Endothelial cell of umbilical vein (primary cell): ENCODE data around the gene IL1R1. TPM values are rescaled to one million over a fixed set of nuclear protein-coding genes. Genes with fewer than 3 reads are reported as not detected.

Experiments used
- BruUV-seq: library from RNA; stranded (reverse); fragments of 400-500 nt; replicated peaks from 2 replicates; lab custom pipeline; 2021; lab: Mats Ljungman, UMichigan
- CTCF ChIA-PET: fragments of 300-600, 350-600 bp; sonication (Branson Sonifier 250); formaldehyde crosslinking; loops from one replicate; lab custom pipeline; 2021; ENCODE audit warnings: antibody characterized with exemption, inconsistent platforms; lab: Charles Lee
- POLR2A ChIA-PET: fragments of 300-600, 350-600 bp; sonication (Branson Sonifier 250); formaldehyde crosslinking; loops from one replicate; lab custom pipeline; 2021; ENCODE audit warnings: antibody characterized with exemption, inconsistent platforms; lab: Charles Lee
- DNase-seq: peaks from one replicate; pipeline ENCODE4 v3.0.0-alpha.2; 2011; ENCODE audit warnings: low read depth, low spot score
- FAIRE-seq: peaks from 2 replicates; lab custom pipeline; 2011; peaks lifted over from hg19 to GRCh38; lab: Jason Lieb, UNC
- H2AFZ ChIP-seq: 2 replicates; pipeline ENCODE4 v1.6.0; 2012; ENCODE audit warnings: low read depth, low read length, control low read depth, inconsistent platforms
- H3K27ac ChIP-seq: 2 replicates; pipeline ENCODE4 v1.5.1; 2011; ENCODE audit warnings: low read depth, mild to moderate bottlenecking, control low read depth, low read length, moderate library complexity; ENCODE audit not compliant: insufficient read depth
- H3K27me3 ChIP-seq, 2 experiments: 2 replicates each; pipeline versions ENCODE4 v1.6.0 to v1.6.1; 2011; ENCODE audit warnings: low read length in 2 of 2, mixed read lengths in 1 of 2; ENCODE audit not compliant: control insufficient read depth in 2 of 2, insufficient read depth in 2 of 2
- H3K36me3 ChIP-seq, 2 experiments: 2 replicates in 1 of 2; 3 replicates in 1 of 2; pipeline ENCODE4 v1.5.1; 2011; ENCODE audit warnings: low read length in 2 of 2, mild to moderate bottlenecking in 1 of 2, moderate library complexity in 1 of 2; ENCODE audit not compliant: control insufficient read depth in 2 of 2, insufficient read depth in 2 of 2; ENCODE audit errors: extremely low read depth in 1 of 2
- H3K4me1 ChIP-seq: 3 replicates; pipeline ENCODE4 v1.5.1; 2011; ENCODE audit warnings: mild to moderate bottlenecking, low read length; ENCODE audit not compliant: control insufficient read depth, insufficient read depth; ENCODE audit errors: extremely low read depth
- H3K4me2 ChIP-seq: 2 replicates; pipeline ENCODE4 v1.6.1; 2011; ENCODE audit warnings: low read length, control low read depth, mixed read lengths; ENCODE audit not compliant: insufficient read depth
- H3K4me3 ChIP-seq, 3 experiments: fragments of 200-600 bp in 1 of 3; sonication (generic), shearing (Covaris generic) in 1 of 3; replicated peaks in 1 of 3; 2 replicates each; pipeline ENCODE4 v1.5.1; 2011 to 2016; ENCODE audit warnings: control low read depth in 3 of 3, low read length in 3 of 3, mild to moderate bottlenecking in 2 of 3, inconsistent platforms in 1 of 3, low read depth in 1 of 3, moderate library complexity in 1 of 3; ENCODE audit not compliant: insufficient read depth in 1 of 3
- H3K79me2 ChIP-seq: 2 replicates; pipeline ENCODE4 v1.6.0; 2012; ENCODE audit warnings: low read length, inconsistent platforms; ENCODE audit not compliant: control insufficient read depth, insufficient read depth
- H3K9ac ChIP-seq: replicated peaks from 2 replicates; pipeline ENCODE3; 2011; ENCODE audit warnings: low read length, control low read depth; ENCODE audit not compliant: insufficient read depth; ENCODE audit errors: extremely low read depth
- H3K9me1 ChIP-seq: replicated peaks from 3 replicates; pipeline ENCODE4 v1.6.0; 2011; ENCODE audit warnings: mild to moderate bottlenecking, low read length; ENCODE audit not compliant: control insufficient read depth, insufficient read depth; ENCODE audit errors: extremely low read depth
- H3K9me3 ChIP-seq: replicated peaks from 2 replicates; pipeline ENCODE4 v1.5.1; 2012; ENCODE audit warnings: low read length, inconsistent platforms; ENCODE audit not compliant: control insufficient read depth, insufficient read depth
- H4K20me1 ChIP-seq: replicated peaks from 2 replicates; pipeline ENCODE3; 2011; ENCODE audit warnings: mild to moderate bottlenecking, low read length; ENCODE audit not compliant: control insufficient read depth, insufficient read depth; ENCODE audit errors: extremely low read depth
- EZH2 ChIP-seq: IDR thresholded peaks from 2 replicates; pipeline ENCODE4 v1.6.1; 2012; ENCODE audit warnings: borderline replicate concordance, low read depth, mild to moderate bottlenecking, moderate library complexity, low read length, inconsistent platforms; ENCODE audit not compliant: severe bottlenecking
- FOS ChIP-seq: IDR thresholded peaks from 2 replicates; pipeline ENCODE4 v1.6.1; 2011; ENCODE audit warnings: mild to moderate bottlenecking, low read length, moderate library complexity, borderline replicate concordance; ENCODE audit not compliant: insufficient read depth
- GATA2 ChIP-seq: IDR thresholded peaks from 2 replicates; pipeline ENCODE4 v1.7.0; 2011; ENCODE audit warnings: low read depth, mild to moderate bottlenecking, moderate library complexity, mixed read lengths, low read length; ENCODE audit not compliant: insufficient read length, insufficient read depth
- JUN ChIP-seq: IDR thresholded peaks from 2 replicates; pipeline ENCODE4 v1.6.1; 2011; ENCODE audit warnings: borderline replicate concordance, low read depth; ENCODE audit not compliant: insufficient read length, insufficient read depth
- MYC ChIP-seq: IDR thresholded peaks from one replicate; pipeline ENCODE4 v1.6.1; 2011; ENCODE audit warnings: mild to moderate bottlenecking, low read depth, low read length
- POLR2A ChIP-seq: IDR thresholded peaks from 2 replicates; pipeline ENCODE4 v1.6.1; 2012; ENCODE audit warnings: low read depth, mild to moderate bottlenecking, control low read depth, low read length
- POLR2AphosphoS5 ChIP-seq: IDR thresholded peaks from 2 replicates; pipeline ENCODE4 v1.6.1; 2012; ENCODE audit warnings: low read depth, mild to moderate bottlenecking, control low read depth, low read length, moderate library complexity; ENCODE audit not compliant: insufficient read depth
- dilution Hi-C: fragments of 300-500 bp; cut with MboI; formaldehyde crosslinking; loops from one replicate; pipeline ENCODE4 v1.15.0; 2019; ENCODE audit warnings: low sequenced_read_pairs; ENCODE audit not compliant: extremely low pct_ligation_motif_present
- intact Hi-C: fragments of 100-400 bp; cut with micrococcal nuclease; formaldehyde crosslinking; loops from one replicate; pipeline ENCODE4 v1.10.0; 2022
- polyA plus RNA-seq, 4 experiments: library from polyadenylated mRNA; depleted of rRNA in 3 of 4; stranded (reverse) in 3 of 4; unstranded in 1 of 4; fragments of >200 nt; gene quantifications; 2 replicates each; pipeline versions ENCODE4 v1.2.1 to v1.2.3, GENCODE V29; 2011 to 2012; ENCODE audit warnings: missing spikeins in 1 of 4
- total RNA-seq: library from RNA; stranded (reverse); gene quantifications from 2 replicates; pipeline ENCODE4 v1.2.3, GENCODE V29; 2021
- TF ChIP-seq, protein P1 (sequence below), 2 donors: IDR thresholded peaks; 1 replicate in 1 of 2; 2 replicates in 1 of 2; pipeline ENCODE4 v1.5.1; 2011; ENCODE audit warnings: low read length in 2 of 2, mild to moderate bottlenecking in 2 of 2, moderate library complexity in 2 of 2, control low read depth in 1 of 2, inconsistent platforms in 1 of 2, low read depth in 1 of 2; ENCODE audit not compliant: insufficient read depth in 1 of 2; ENCODE audit errors: extremely low read depth in 1 of 2
- TF ChIP-seq, protein P2 (sequence below): IDR thresholded peaks from 2 replicates; pipeline ENCODE4 v1.6.1; 2011; ENCODE audit not compliant: insufficient read depth, insufficient read length

IL1R1 gene
- total and polyA plus RNA-seq, 2 donors (not counting 3 experiments of a cell fraction or from before 2014, with no cell fraction given): 5.4 to 5.5 TPM

DNA sequence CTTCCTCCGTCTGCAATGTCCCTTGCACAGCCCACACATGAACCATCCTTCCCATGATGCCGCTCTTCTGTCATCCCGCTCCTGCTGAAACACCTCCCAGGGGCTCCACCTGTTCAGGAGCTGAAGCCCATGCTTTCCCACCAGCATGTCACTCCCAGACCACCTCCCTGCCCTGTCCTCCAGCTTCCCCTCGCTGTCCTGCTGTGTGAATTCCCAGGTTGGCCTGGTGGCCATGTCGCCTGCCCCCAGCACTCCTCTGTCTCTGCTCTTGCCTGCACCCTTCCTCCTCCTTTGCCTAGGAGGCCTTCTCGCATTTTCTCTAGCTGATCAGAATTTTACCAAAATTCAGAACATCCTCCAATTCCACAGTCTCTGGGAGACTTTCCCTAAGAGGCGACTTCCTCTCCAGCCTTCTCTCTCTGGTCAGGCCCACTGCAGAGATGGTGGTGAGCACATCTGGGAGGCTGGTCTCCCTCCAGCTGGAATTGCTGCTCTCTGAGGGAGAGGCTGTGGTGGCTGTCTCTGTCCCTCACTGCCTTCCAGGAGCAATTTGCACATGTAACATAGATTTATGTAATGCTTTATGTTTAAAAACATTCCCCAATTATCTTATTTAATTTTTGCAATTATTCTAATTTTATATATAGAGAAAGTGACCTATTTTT lies 35.4 kb downstream of the IL1R1 start:
- no peaks in the 10 kb centered on the region for H3K4me1 ChIP-seq
- H4K20me1 ChIP-seq: no peaks in the 10 kb centered on the region
- CTCF ChIA-PET: interaction anchor here (1.0 to 1.3 kb wide), 2 partner anchors 63 to 158 kb away, joined by 3 to 6 read pairs; no protein-coding TSS in a partner anchor
- H3K4me2 ChIP-seq: no peak overlapping the region
- BruUV-seq: no TSS peak
- no peak overlapping the region for H3K27ac ChIP-seq
- intact Hi-C loops: no loop called here
- POLR2A ChIA-PET: no interaction called here
- no peak for TF ChIP-seq POLR2A
- TF ChIP-seq, protein P1, sequence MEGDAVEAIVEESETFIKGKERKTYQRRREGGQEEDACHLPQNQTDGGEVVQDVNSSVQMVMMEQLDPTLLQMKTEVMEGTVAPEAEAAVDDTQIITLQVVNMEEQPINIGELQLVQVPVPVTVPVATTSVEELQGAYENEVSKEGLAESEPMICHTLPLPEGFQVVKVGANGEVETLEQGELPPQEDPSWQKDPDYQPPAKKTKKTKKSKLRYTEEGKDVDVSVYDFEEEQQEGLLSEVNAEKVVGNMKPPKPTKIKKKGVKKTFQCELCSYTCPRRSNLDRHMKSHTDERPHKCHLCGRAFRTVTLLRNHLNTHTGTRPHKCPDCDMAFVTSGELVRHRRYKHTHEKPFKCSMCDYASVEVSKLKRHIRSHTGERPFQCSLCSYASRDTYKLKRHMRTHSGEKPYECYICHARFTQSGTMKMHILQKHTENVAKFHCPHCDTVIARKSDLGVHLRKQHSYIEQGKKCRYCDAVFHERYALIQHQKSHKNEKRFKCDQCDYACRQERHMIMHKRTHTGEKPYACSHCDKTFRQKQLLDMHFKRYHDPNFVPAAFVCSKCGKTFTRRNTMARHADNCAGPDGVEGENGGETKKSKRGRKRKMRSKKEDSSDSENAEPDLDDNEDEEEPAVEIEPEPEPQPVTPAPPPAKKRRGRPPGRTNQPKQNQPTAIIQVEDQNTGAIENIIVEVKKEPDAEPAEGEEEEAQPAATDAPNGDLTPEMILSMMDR (IDR thresholded peaks at IDR 0.05; ENCODE audit: extremely low read depth in 1 of 2, insufficient read depth in 1 of 2, low read depth in 1 of 2, low read length in 2 of 2): no peak
- no peak for TF ChIP-seq EZH2
- TF ChIP-seq GATA2: no peak
- TF ChIP-seq POLR2AphosphoS5: no peak
- TF ChIP-seq, protein P2, sequence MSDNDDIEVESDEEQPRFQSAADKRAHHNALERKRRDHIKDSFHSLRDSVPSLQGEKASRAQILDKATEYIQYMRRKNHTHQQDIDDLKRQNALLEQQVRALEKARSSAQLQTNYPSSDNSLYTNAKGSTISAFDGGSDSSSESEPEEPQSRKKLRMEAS: no peak
- no peak for TF ChIP-seq JUN
- no peak for TF ChIP-seq FOS
- no peak for TF ChIP-seq MYC
- no peaks in the 10 kb centered on the region for H3K36me3 ChIP-seq
- dilution Hi-C loops: no loop called here
- no peaks in the 10 kb centered on the region for H3K79me2 ChIP-seq
- no peak overlapping the region for H3K9ac ChIP-seq
- no peak for DNase-seq
- H3K27me3 ChIP-seq: no peaks in the 10 kb centered on the region
- H3K4me3 ChIP-seq: no peak overlapping the region
- no peak overlapping the region for H2AFZ ChIP-seq
- H3K9me1 ChIP-seq: no peaks in the 10 kb centered on the region
- no peaks in the 10 kb centered on the region for H3K9me3 ChIP-seq
- no peak for FAIRE-seq
